Ascending aorta (tissue), 2 donors: Measurements from ENCODE around the gene ISYNA1. TPM values are rescaled to one million over a fixed set of nuclear protein-coding genes. Genes with fewer than 3 reads are reported as not detected.

Source experiments
- DNase-seq, 2 donors: peaks; one replicate each; pipeline ENCODE4 v3.0.0-alpha.2; 2019; ENCODE audit warnings: low spot score in 2 of 2
- H3K27ac ChIP-seq, 2 donors: fragments of 200-600 bp; sonication (generic); one replicate each; pipeline ENCODE4 v1.5.1; 2016 to 2017; ENCODE audit warnings: mild to moderate bottlenecking in 1 of 2
- H3K27me3 ChIP-seq: fragments of 200-600 bp; sonication (generic); one replicate; pipeline ENCODE4 v1.5.1; 2017
- H3K36me3 ChIP-seq, 2 donors: fragments of 200-600 bp; sonication (generic); one replicate each; pipeline ENCODE4 v1.5.1; 2016
- H3K4me1 ChIP-seq, 2 donors: fragments of 200-600 bp; sonication (generic); one replicate each; pipeline ENCODE4 v1.5.1; 2016 to 2017; ENCODE audit warnings: mild to moderate bottlenecking in 1 of 2
- H3K4me3 ChIP-seq, 2 donors: fragments of 200-600 bp; sonication (generic); one replicate each; pipeline ENCODE4 v1.5.1; 2016 to 2017; ENCODE audit warnings: mild to moderate bottlenecking in 1 of 2
- H3K9me3 ChIP-seq, 2 donors: fragments of 200-600 bp; sonication (generic); one replicate each; pipeline ENCODE4 v1.5.1; 2016
- CTCF ChIP-seq, 3 experiments: fragments of 200-600 bp in 2 of 3; fragments of 450-650 bp in 1 of 3; sonication (generic) in 2 of 3; IDR thresholded peaks; one replicate each; pipeline ENCODE4 v1.5.1; 2016 to 2019; ENCODE audit warnings: antibody characterized with exemption in 3 of 3, mild to moderate bottlenecking in 1 of 3, moderate library complexity in 1 of 3
- intact Hi-C: fragments of 100-400 bp; cut with DNase I; formaldehyde crosslinking; loops from one replicate; pipeline ENCODE4 v1.15.1; 2023
- total RNA-seq: library from RNA; depleted of rRNA; stranded (reverse); fragments of >200 nt; gene quantifications from one replicate; pipeline ENCODE4 v1.1.0, GENCODE V29; 2016

Gene ISYNA1
- total RNA-seq, 1 donor from 2014 or later, result 93.1 TPM

GRCh38 chr19:18480006-18480691, 42.2 kb upstream of the ISYNA1 start:
- no peak for TF ChIP-seq CTCF (IDR thresholded peaks at IDR 0.05)
- H3K9me3 ChIP-seq, result no peaks in the 10 kb centered on the region
- no peaks in the 10 kb centered on the region for H3K36me3 ChIP-seq
- no peaks in the 10 kb centered on the region for H3K27me3 ChIP-seq
- H3K4me3 ChIP-seq, result no peak overlapping the region
- peak in 1 of 2 donors; percentile 89 for DNase-seq
- intact Hi-C loops, result no loop called here
- peaks cover 18 to 44% of the 10 kb centered on the region in 2 donors for H3K4me1 ChIP-seq
- peak overlapping the region; percentile 76 to 82 for H3K27ac ChIP-seq

GRCh38 chr19:18478545-18479311, 40.8 kb upstream of the ISYNA1 start:
- peak in 1 of 2 donors; percentile 93 for DNase-seq
- intact Hi-C loops, result no loop called here
- no peak for TF ChIP-seq CTCF (IDR thresholded peaks at IDR 0.05)

GRCh38 chr19:18477974-18478373, 40.0 kb upstream of the ISYNA1 start:
- intact Hi-C loops, result no loop called here
- Histone ChIP-seq H3K27ac (peak overlapping the region; percentile 76 to 82), H3K9me3 (no peaks in the 10 kb centered on the region), H3K36me3 (no peaks in the 10 kb centered on the region), H3K27me3 (no peaks in the 10 kb centered on the region), H3K4me1 (peaks cover 18 to 39% of the 10 kb centered on the region in 2 donors), H3K4me3 (no peak overlapping the region)
- no peak for DNase-seq
- TF ChIP-seq CTCF (IDR thresholded peaks at IDR 0.05), result no peak

More at GRCh38 chr19:18478545-18479311, 40.8 kb upstream of the ISYNA1 start:
- Histone ChIP-seq H3K4me3 (no peak overlapping the region), H3K9me3 (no peaks in the 10 kb centered on the region), H3K27me3 (no peaks in the 10 kb centered on the region), H3K27ac (peak overlapping the region; percentile 76 to 82), H3K36me3 (no peaks in the 10 kb centered on the region), H3K4me1 (peaks cover 18 to 45% of the 10 kb centered on the region in 2 donors)

GRCh38 chr19:18477042-18477779, 39.3 kb upstream of the ISYNA1 start:
- no peak for DNase-seq
- Histone ChIP-seq H3K4me1 (peaks cover 18 to 36% of the 10 kb centered on the region in 2 donors), H3K27me3 (no peaks in the 10 kb centered on the region), H3K4me3 (no peak overlapping the region), H3K9me3 (no peaks in the 10 kb centered on the region), H3K36me3 (peaks cover 0 to 2% of the 10 kb centered on the region in 2 donors), H3K27ac (no peak overlapping the region)
- intact Hi-C loops, result no loop called here
- peak in 2 of 3 experiments; percentile 6 to 15 for TF ChIP-seq CTCF (IDR thresholded peaks at IDR 0.05)

GRCh38 chr19:18476507-18477041, 38.6 kb upstream of the ISYNA1 start:
- Histone ChIP-seq H3K9me3 (no peaks in the 10 kb centered on the region), H3K4me3 (no peak overlapping the region), H3K27me3 (no peaks in the 10 kb centered on the region), H3K4me1 (peaks cover 18 to 36% of the 10 kb centered on the region in 2 donors), H3K36me3 (peaks cover 2 to 7% of the 10 kb centered on the region in 2 donors), H3K27ac (no peak overlapping the region)
- DNase-seq, result no peak
- intact Hi-C loops, result no loop called here
- no peak for TF ChIP-seq CTCF (IDR thresholded peaks at IDR 0.05)
